ENCODE measurements around the gene CHTOP. TPM values are rescaled to one million over a fixed set of nuclear protein-coding genes. Genes with fewer than 3 reads are reported as not detected.
A peak's percentile ranks its signal among the peaks of the same experiment; 100 is the strongest.
"Not testable (repeated sequence)": the region's sequence is repeated elsewhere in the genome, so short reads cannot be mapped to it uniquely, and the experiment has no call there.

Gene CHTOP
- total RNA-seq, 1 experiment from 2014 or later, result 85.1 TPM

DNA sequence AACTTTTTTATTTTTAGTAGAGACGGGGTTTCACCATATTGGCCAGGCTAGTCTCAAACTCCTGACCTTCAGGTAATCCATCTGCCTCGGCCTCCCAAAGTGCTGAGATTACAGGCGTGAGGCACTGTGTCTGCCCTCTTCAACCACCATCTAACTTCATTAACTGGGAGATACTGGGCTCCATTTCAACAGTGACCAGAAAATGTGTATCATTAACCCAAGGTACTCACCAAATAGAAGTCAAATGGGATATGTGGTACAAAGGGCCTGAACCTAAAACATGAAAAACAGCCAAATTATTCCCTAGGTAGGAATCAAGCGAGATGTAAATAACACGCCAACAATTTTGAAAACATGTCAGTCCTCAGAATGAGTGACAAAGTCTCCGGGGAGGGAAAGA lies 35.7 kb downstream of the CHTOP start:
- ChIA-PET POLR2A (no interaction called here), CTCF (no interaction called here)
- no peak for DNase-seq
- H3K4me1 Mint-ChIP-seq (ENCODE audit: low read depth, unreplicated experiment), result peaks cover 6% of the 10 kb centered on the region
- H3K27me3 ChIP-seq (replicated peaks; ENCODE audit: control insufficient read depth, insufficient read depth, low read length), result no peaks in the 10 kb centered on the region
- no peaks in the 10 kb centered on the region for H3K27me3 Mint-ChIP-seq (ENCODE audit: insufficient read depth, unreplicated experiment)
- BruUV-seq (replicated peaks), result no TSS peak
- H3K4me3 ChIP-seq (ENCODE audit: low read depth, low read length), result peak overlapping the region; percentile 85
- H3K9me3 Mint-ChIP-seq (ENCODE audit: unreplicated experiment), result no peaks in the 10 kb centered on the region
- peaks cover 4% of the 10 kb centered on the region; the same call in 1 of the 2 replicates for H3K4me1 ChIP-seq
- H3K4me3 Mint-ChIP-seq (ENCODE audit: unreplicated experiment), result no peak overlapping the region
- intact Hi-C loops (cut with micrococcal nuclease; ENCODE audit: unreplicated experiment), result loop anchor here (2.0 to 5.0 kb wide), 3 partner anchors 35 to 151 kb away; partner anchors contain the start of gene CHTOP
- peaks cover 8% of the 10 kb centered on the region for H3K36me3 ChIP-seq (ENCODE audit: control insufficient read depth, insufficient read depth, low read length)
- H3K36me3 Mint-ChIP-seq (ENCODE audit: insufficient read depth, unreplicated experiment), result peaks cover 4% of the 10 kb centered on the region
- no peak overlapping the region for H3K27ac Mint-ChIP-seq (ENCODE audit: unreplicated experiment)
- TF ChIP-seq, protein P1, sequence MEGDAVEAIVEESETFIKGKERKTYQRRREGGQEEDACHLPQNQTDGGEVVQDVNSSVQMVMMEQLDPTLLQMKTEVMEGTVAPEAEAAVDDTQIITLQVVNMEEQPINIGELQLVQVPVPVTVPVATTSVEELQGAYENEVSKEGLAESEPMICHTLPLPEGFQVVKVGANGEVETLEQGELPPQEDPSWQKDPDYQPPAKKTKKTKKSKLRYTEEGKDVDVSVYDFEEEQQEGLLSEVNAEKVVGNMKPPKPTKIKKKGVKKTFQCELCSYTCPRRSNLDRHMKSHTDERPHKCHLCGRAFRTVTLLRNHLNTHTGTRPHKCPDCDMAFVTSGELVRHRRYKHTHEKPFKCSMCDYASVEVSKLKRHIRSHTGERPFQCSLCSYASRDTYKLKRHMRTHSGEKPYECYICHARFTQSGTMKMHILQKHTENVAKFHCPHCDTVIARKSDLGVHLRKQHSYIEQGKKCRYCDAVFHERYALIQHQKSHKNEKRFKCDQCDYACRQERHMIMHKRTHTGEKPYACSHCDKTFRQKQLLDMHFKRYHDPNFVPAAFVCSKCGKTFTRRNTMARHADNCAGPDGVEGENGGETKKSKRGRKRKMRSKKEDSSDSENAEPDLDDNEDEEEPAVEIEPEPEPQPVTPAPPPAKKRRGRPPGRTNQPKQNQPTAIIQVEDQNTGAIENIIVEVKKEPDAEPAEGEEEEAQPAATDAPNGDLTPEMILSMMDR (IDR thresholded peaks at IDR 0.05; ENCODE audit: insufficient read depth in 1 of 2, low read depth in 1 of 2, low read length in 1 of 2, severe bottlenecking in 1 of 2, unreplicated experiment in 1 of 2), result no peak
- no peaks in the 10 kb centered on the region for H3K9me3 ChIP-seq

DNA sequence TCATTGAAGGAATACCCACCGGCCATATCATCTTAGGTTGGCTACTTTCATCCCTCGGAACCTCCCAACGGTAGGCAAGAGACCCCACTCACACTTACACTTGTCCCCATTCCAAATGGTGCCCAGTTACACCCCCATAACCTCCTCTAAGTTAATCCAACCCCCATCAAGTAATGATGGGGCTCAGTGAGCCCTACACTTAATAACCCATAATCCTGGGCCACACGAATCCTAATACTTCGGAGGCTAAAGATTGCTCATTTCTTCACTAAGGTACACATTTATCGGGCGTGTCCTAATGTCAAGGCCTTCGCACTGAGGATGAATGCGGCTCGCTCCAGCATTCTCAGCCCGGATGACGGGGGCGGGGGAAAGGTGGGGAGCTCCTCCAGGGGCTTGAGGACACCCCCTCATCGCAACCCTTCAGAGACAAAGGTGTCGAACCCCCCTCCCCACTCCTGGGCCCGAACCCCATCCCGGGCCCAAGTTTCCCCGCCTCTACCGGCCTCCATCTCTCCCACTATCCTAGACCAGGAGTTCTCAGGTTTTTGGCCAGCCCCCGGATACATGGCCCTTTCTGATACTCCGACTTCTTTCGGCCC lies 36.5 kb downstream of the CHTOP start:
- H3K27ac Mint-ChIP-seq (ENCODE audit: unreplicated experiment), result no peak overlapping the region
- TF ChIP-seq, protein P1 (IDR thresholded peaks at IDR 0.05; ENCODE audit: insufficient read depth in 1 of 2, low read depth in 1 of 2, low read length in 1 of 2, severe bottlenecking in 1 of 2, unreplicated experiment in 1 of 2), result no peak
- H3K4me3 ChIP-seq (ENCODE audit: low read depth, low read length), result peak overlapping the region; percentile 85
- H3K9me3 Mint-ChIP-seq (ENCODE audit: unreplicated experiment), result no peaks in the 10 kb centered on the region
- no peaks in the 10 kb centered on the region for H3K27me3 Mint-ChIP-seq (ENCODE audit: insufficient read depth, unreplicated experiment)
- H3K4me1 ChIP-seq, result peaks cover 4% of the 10 kb centered on the region; the same call in 1 of the 2 replicates
- H3K4me3 Mint-ChIP-seq (ENCODE audit: unreplicated experiment), result no peak overlapping the region
- ChIA-PET CTCF (no interaction called here), POLR2A (no interaction called here)
- peaks cover 8% of the 10 kb centered on the region for H3K36me3 ChIP-seq (ENCODE audit: control insufficient read depth, insufficient read depth, low read length)
- no peak for DNase-seq
- BruUV-seq (replicated peaks), result TSS peak; percentile 84
- peaks cover 6% of the 10 kb centered on the region for H3K4me1 Mint-ChIP-seq (ENCODE audit: low read depth, unreplicated experiment)
- peaks cover 4% of the 10 kb centered on the region for H3K36me3 Mint-ChIP-seq (ENCODE audit: insufficient read depth, unreplicated experiment)
- no peaks in the 10 kb centered on the region for H3K9me3 ChIP-seq
- no peaks in the 10 kb centered on the region for H3K27me3 ChIP-seq (replicated peaks; ENCODE audit: control insufficient read depth, insufficient read depth, low read length)
- intact Hi-C loops (cut with micrococcal nuclease; ENCODE audit: unreplicated experiment), result loop anchor here (2.0 to 5.0 kb wide), 3 partner anchors 36 to 152 kb away; partner anchors contain the start of gene CHTOP

DNA sequence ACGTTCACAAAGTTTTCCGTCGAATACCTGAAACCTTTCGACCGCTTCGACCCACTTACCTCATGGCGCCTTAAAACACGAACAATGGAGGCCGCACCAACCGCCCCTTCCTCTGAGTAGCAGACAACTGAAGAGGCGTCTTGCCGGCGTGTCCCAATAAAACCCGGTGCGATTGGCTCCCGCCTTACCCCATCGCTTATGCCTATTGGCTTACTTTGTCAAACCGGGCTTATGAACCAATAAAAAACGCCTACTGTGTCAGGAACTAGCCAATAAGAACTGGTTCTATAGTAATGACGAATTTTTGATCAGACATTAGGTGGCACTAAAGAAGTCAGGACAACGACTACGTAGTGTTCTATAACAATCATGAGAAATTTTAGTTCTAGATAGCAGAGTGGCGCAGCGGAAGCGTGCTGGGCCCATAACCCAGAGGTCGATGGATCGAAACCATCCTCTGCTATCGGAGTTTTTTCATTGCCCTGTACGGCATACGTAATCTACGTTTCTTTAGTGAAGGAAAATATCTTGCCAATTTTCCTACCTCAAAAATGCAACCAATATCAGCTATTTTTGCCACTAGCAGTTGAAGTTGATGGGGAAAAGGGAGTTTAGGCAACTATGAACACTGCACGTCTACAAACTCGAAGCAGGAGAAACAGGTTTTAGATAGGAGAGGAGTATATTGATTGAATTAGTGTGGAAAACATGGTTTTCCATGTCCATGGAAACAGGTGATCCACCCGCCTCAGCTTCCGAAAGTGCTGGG lies 37.2 kb downstream of the CHTOP start, which contains the start of gene ILF2:
ILF2 (minus strand) TSS at position 135 of the 769 bp plus-strand sequence; CDS start at position 64, 71 bp downstream.
- Mint-ChIP-seq H3K27me3 (ENCODE audit: insufficient read depth, unreplicated experiment) (no peaks in the 10 kb centered on the region), H3K36me3 (ENCODE audit: insufficient read depth, unreplicated experiment) (peaks cover 4% of the 10 kb centered on the region), H3K9me3 (ENCODE audit: unreplicated experiment) (no peaks in the 10 kb centered on the region), H3K4me3 (ENCODE audit: unreplicated experiment) (no peak within 1 kb of the TSS), H3K4me1 (ENCODE audit: low read depth, unreplicated experiment) (peaks cover 6% of the 10 kb centered on the region), H3K27ac (ENCODE audit: unreplicated experiment) (no peak within 1 kb of the TSS)
- H3K36me3 ChIP-seq (ENCODE audit: control insufficient read depth, insufficient read depth, low read length), result peaks cover 7% of the 10 kb centered on the region
- BruUV-seq (replicated peaks), result TSS peak; percentile 85
- intact Hi-C loops (cut with micrococcal nuclease; ENCODE audit: unreplicated experiment), result loop anchor here (1.0 to 5.0 kb wide), 5 partner anchors 12 to 160 kb away; partner anchors contain the start of gene CHTOP
- ChIA-PET POLR2A (interaction anchor here (0.8 kb wide), 1 partner anchor 37 kb away, joined by 3 read pairs; the partner anchor contains the start of gene CHTOP), CTCF (interaction anchor here (0.6 kb wide), 1 partner anchor 315 kb away, joined by 4 read pairs; the partner anchor contains the start of gene RAB13)
- peaks cover 4% of the 10 kb centered on the region; the same call in 1 of the 2 replicates for H3K4me1 ChIP-seq
- TF ChIP-seq, protein P1 (IDR thresholded peaks at IDR 0.05; ENCODE audit: insufficient read depth in 1 of 2, low read depth in 1 of 2, low read length in 1 of 2, severe bottlenecking in 1 of 2, unreplicated experiment in 1 of 2), result no peak
- peak; percentile 97 to 99 for DNase-seq
- H3K4me3 ChIP-seq (ENCODE audit: low read depth, low read length), result peak within 1 kb of the TSS; percentile 85
- H3K27me3 ChIP-seq (replicated peaks; ENCODE audit: control insufficient read depth, insufficient read depth, low read length), result no peaks in the 10 kb centered on the region
- no peaks in the 10 kb centered on the region for H3K9me3 ChIP-seq

DNA sequence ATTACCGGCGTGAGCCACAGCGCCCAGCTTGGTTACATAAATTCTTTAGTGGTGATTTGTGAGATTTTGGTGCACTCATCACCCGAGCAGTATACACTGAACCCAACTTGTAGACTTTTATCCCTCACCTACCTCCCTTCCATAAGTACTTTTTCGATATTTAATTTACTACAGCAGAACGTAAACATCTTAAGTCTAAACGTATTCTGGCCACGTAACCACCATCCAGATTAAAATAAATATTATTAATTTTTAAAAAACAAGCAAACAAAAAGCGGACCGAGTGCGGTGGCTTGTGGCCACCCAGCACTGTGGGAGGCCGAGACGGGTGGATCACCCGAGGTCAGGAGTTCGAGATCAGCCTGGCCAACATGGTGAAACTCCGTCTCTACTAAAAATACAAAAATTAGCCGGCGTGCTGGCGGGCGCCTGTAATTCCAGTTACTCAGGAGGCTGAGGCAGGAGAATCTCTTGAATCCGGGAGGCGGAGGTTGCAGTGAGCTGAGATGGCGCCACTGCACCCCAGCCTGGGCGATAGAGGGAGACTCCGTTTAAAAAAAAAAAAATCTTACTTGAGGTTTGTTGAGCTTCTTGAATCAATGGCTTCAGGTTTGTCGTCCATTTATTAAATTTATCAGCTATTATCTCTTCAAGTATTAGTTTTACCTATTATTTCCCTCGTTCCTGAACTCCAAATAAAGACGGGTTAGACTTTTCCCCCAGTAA lies 37.9 kb downstream of the CHTOP start:
- not testable (repeated sequence) for H3K27ac Mint-ChIP-seq (ENCODE audit: unreplicated experiment); H3K4me1 Mint-ChIP-seq (ENCODE audit: low read depth, unreplicated experiment); H3K36me3 Mint-ChIP-seq (ENCODE audit: insufficient read depth, unreplicated experiment); H3K4me3 Mint-ChIP-seq (ENCODE audit: unreplicated experiment); H3K9me3 ChIP-seq; H3K9me3 Mint-ChIP-seq (ENCODE audit: unreplicated experiment); H3K27me3 Mint-ChIP-seq (ENCODE audit: insufficient read depth, unreplicated experiment); H3K27me3 ChIP-seq (replicated peaks; ENCODE audit: control insufficient read depth, insufficient read depth, low read length); H3K4me1 ChIP-seq; BruUV-seq (replicated peaks); H3K36me3 ChIP-seq (ENCODE audit: control insufficient read depth, insufficient read depth, low read length)
- peak overlapping the region; percentile 42 for H3K4me3 ChIP-seq (ENCODE audit: low read depth, low read length)
- DNase-seq, result peak; percentile 57 to 78
- intact Hi-C loops (cut with micrococcal nuclease; ENCODE audit: unreplicated experiment), result loop anchor here (1.0 to 5.0 kb wide), 5 partner anchors 12 to 160 kb away; partner anchors contain the start of gene CHTOP
- ChIA-PET CTCF (interaction anchor here (0.8 to 1.4 kb wide), 4 partner anchors 44 to 160 kb away, joined by 3 to 6 read pairs (median 4); partner anchors contain the start of genes INTS3 and S100A13), POLR2A (interaction anchor here (0.7 to 1.0 kb wide), 3 partner anchors 38 to 56 kb away, joined by 3 read pairs; partner anchors contain the start of genes CHTOP, INTS3 and S100A13)

Measured in Caco-2 (cell line).